CD4-positive, alpha-beta T cell (primary cell): ENCODE results near the gene PIP4K2A. TPM values are rescaled to one million over a fixed set of nuclear protein-coding genes. Genes with fewer than 3 reads are reported as not detected.

Experiments
- ATAC-seq: fragments of 200-7000 bp; cut with Tn5 transposase; one replicate; pipeline ENCODE4 v1.10.0; 2022; ENCODE audit warnings: mild to moderate bottlenecking; ENCODE audit not compliant: poor library complexity
- CTCF ChIA-PET: fragments of 350-600 bp; sonication (Branson Sonifier 250); formaldehyde crosslinking; loops from one replicate; lab custom pipeline; 2021; ENCODE audit warnings: antibody characterized with exemption, inconsistent platforms; lab: Charles Lee
- POLR2A ChIA-PET: fragments of 350-600 bp; sonication (Branson Sonifier 250); formaldehyde crosslinking; loops from one replicate; lab custom pipeline; 2021; ENCODE audit warnings: antibody characterized with exemption, inconsistent platforms; lab: Charles Lee
- DNase-seq, 14 experiments: peaks; one replicate each; pipeline ENCODE4 v3.0.0-alpha.2; 2013 to 2020; ENCODE audit warnings: mixed read lengths in 2 of 14
- H3K27ac ChIP-seq, 2 donors: one replicate each; pipeline versions ENCODE4 v1.5.1 to v1.7.0; 2013; ENCODE audit warnings: low read length in 2 of 2, low read depth in 1 of 2, mild to moderate bottlenecking in 1 of 2
- H3K27me3 ChIP-seq, 2 experiments: 1 replicate in 1 of 2; 2 replicates in 1 of 2; pipeline versions ENCODE4 v1.6.1 to v1.7.0; 2013; ENCODE audit warnings: low read length in 2 of 2, control low read depth in 1 of 2, mild to moderate bottlenecking in 1 of 2, moderate library complexity in 1 of 2; ENCODE audit not compliant: insufficient read depth in 2 of 2, control insufficient read depth in 1 of 2
- H3K36me3 ChIP-seq: one replicate; pipeline ENCODE4 v1.6.1; 2013; ENCODE audit warnings: low read length, control low read depth; ENCODE audit not compliant: insufficient read depth
- H3K4me1 ChIP-seq: one replicate; pipeline ENCODE4 v1.6.1; 2013; ENCODE audit warnings: low read length, control low read depth; ENCODE audit not compliant: insufficient read depth
- H3K4me3 ChIP-seq: one replicate; pipeline ENCODE4 v1.5.1; 2013; ENCODE audit warnings: mild to moderate bottlenecking, low read length, moderate library complexity
- H3K9me3 ChIP-seq, 2 experiments: 1 replicate in 1 of 2; 2 replicates in 1 of 2; pipeline versions ENCODE4 v1.6.1 to v1.7.0; 2013; ENCODE audit warnings: low read length in 2 of 2, mild to moderate bottlenecking in 2 of 2, control low read depth in 1 of 2, moderate library complexity in 1 of 2; ENCODE audit not compliant: control insufficient read depth in 1 of 2, insufficient read depth in 1 of 2
- H3K27ac Mint-ChIP-seq: one replicate; pipeline ENCODE4 v1.8.0; 2020; ENCODE audit warnings: mixed read lengths
- H3K27me3 Mint-ChIP-seq: one replicate; pipeline ENCODE4 v1.8.0; 2021; ENCODE audit warnings: mixed read lengths
- H3K36me3 Mint-ChIP-seq: one replicate; pipeline ENCODE4 v1.8.0; 2021; ENCODE audit warnings: low read depth, mixed read lengths
- H3K4me1 Mint-ChIP-seq: one replicate; pipeline ENCODE4 v1.8.0; 2021; ENCODE audit warnings: low read depth, mixed read lengths
- H3K4me3 Mint-ChIP-seq: one replicate; pipeline ENCODE4 v1.8.0; 2020; ENCODE audit warnings: mild to moderate bottlenecking, mixed read lengths
- H3K9me3 Mint-ChIP-seq: one replicate; pipeline ENCODE4 v1.8.0; 2020; ENCODE audit warnings: mixed read lengths
- CTCF ChIP-seq: fragments of 200-600 bp; IDR thresholded peaks from one replicate; pipeline ENCODE4 v1.8.0; 2022; ENCODE audit warnings: antibody characterized with exemption, mild to moderate bottlenecking
- intact Hi-C, 2 experiments: fragments of 100-400 bp; cut with DNase I in 1 of 2; cut with micrococcal nuclease in 1 of 2; formaldehyde crosslinking; loops; one replicate each; pipeline versions ENCODE4 v1.15.1 to v1.9.0; 2023 to 2025; cut with DNase I, micrococcal nuclease
- total RNA-seq, 174 experiments: library from RNA in 2 of 174; stranded (reverse) in 2 of 174; gene quantifications; one replicate each; pipeline ENCODE4 v1.2.3 and lab custom pipeline; 2021 to 2026

PIP4K2A gene
- total RNA-seq, 2 experiments from 2014 or later, result 75.4 to 87.2 TPM

GRCh38 chr10:22724773-22725172 is 10.4 kb upstream of the PIP4K2A start:
- Histone ChIP-seq H3K9me3 (no peaks in the 10 kb centered on the region), H3K4me1 (peaks cover 5% of the 10 kb centered on the region), H3K4me3 (no peak overlapping the region), H3K27me3 (no peaks in the 10 kb centered on the region), H3K36me3 (no peaks in the 10 kb centered on the region), H3K27ac (no peak overlapping the region)
- H3K4me3 Mint-ChIP-seq, result no peak overlapping the region
- POLR2A ChIA-PET, result interaction anchor here (0.9 kb wide), 1 partner anchor 69 kb away, joined by 4 read pairs; no protein-coding TSS in a partner anchor
- H3K9me3 Mint-ChIP-seq, result no peaks in the 10 kb centered on the region
- no peak for ATAC-seq
- H3K4me1 Mint-ChIP-seq, result peaks cover 21% of the 10 kb centered on the region
- intact Hi-C loops, result no loop called here
- no peak overlapping the region for H3K27ac Mint-ChIP-seq
- no peaks in the 10 kb centered on the region for H3K36me3 Mint-ChIP-seq
- CTCF ChIA-PET, result no interaction called here
- no peak for DNase-seq
- TF ChIP-seq CTCF, result no peak
- H3K27me3 Mint-ChIP-seq, result no peaks in the 10 kb centered on the region

GRCh38 chr10:22723783-22724182 is 9.4 kb upstream of the PIP4K2A start:
- peaks cover 5% of the 10 kb centered on the region for H3K4me1 ChIP-seq
- no peak overlapping the region for H3K4me3 Mint-ChIP-seq
- intact Hi-C loops, result no loop called here
- DNase-seq (no peak), ATAC-seq (no peak)
- no peak overlapping the region for H3K4me3 ChIP-seq
- peaks cover 21% of the 10 kb centered on the region for H3K4me1 Mint-ChIP-seq
- no peaks in the 10 kb centered on the region for H3K36me3 Mint-ChIP-seq
- CTCF ChIA-PET, result no interaction called here
- no peaks in the 10 kb centered on the region for H3K27me3 Mint-ChIP-seq
- H3K9me3 Mint-ChIP-seq, result no peaks in the 10 kb centered on the region
- no peaks in the 10 kb centered on the region for H3K9me3 ChIP-seq
- TF ChIP-seq CTCF, result no peak
- H3K27ac ChIP-seq, result no peak overlapping the region
- H3K27me3 ChIP-seq, result no peaks in the 10 kb centered on the region
- POLR2A ChIA-PET, result no interaction called here
- no peaks in the 10 kb centered on the region for H3K36me3 ChIP-seq
- H3K27ac Mint-ChIP-seq, result no peak overlapping the region

- H3K9me3 Mint-ChIP-seq, result no peaks in the 10 kb centered on the region
- H3K27ac Mint-ChIP-seq, result no peak overlapping the region
- CTCF ChIA-PET, result no interaction called here
- POLR2A ChIA-PET, result no interaction called here
- no peak overlapping the region for H3K4me3 Mint-ChIP-seq
- no peaks in the 10 kb centered on the region for H3K36me3 Mint-ChIP-seq
- peaks cover 21% of the 10 kb centered on the region for H3K4me1 Mint-ChIP-seq
- H3K9me3 ChIP-seq, result no peaks in the 10 kb centered on the region
- H3K27me3 ChIP-seq, result no peaks in the 10 kb centered on the region
- no peak overlapping the region for H3K27ac ChIP-seq
- H3K4me3 ChIP-seq, result no peak overlapping the region
- intact Hi-C loops, result no loop called here
- no peak for ATAC-seq
- DNase-seq, result peak in 2 of 14 experiments; percentile 53 to 54
- no peaks in the 10 kb centered on the region for H3K27me3 Mint-ChIP-seq
- H3K36me3 ChIP-seq, result no peaks in the 10 kb centered on the region
- TF ChIP-seq CTCF, result no peak
- H3K4me1 ChIP-seq, result peaks cover 5% of the 10 kb centered on the region
Observed at GRCh38 chr10:22723343-22723779, 9.0 kb upstream of the PIP4K2A start.
